ENCODE data around the gene SELENOM.

GRCh38 chr22:31083377-31083768, 24.0 kb downstream of the SELENOM start:
- TF ChIP-seq POLR2A (IDR thresholded peaks at IDR 0.05) (peak in 1 of 2 donors; percentile 36), CTCF (IDR thresholded peaks at IDR 0.05) (no peak)
